Peyer's patch (tissue), 4 donors: ENCODE measurements around the gene SLC17A5.

Source experiments
- CTCF ChIP-seq, 6 experiments: fragments of 450-650 bp in 4 of 6; fragments of 200-600 bp in 2 of 6; sonication (generic) in 1 of 6; IDR thresholded peaks; one replicate each; pipeline ENCODE4 v1.5.1; 2017 to 2019; ENCODE audit warnings: antibody characterized with exemption in 6 of 6, mild to moderate bottlenecking in 3 of 6, moderate library complexity in 1 of 6
- POLR2A ChIP-seq, 2 donors: fragments of 450-650 bp; IDR thresholded peaks; one replicate each; pipeline ENCODE4 v1.5.1; 2017; ENCODE audit warnings: antibody characterized with exemption in 2 of 2, mild to moderate bottlenecking in 2 of 2, moderate library complexity in 2 of 2

GRCh38 chr6:73565767-73566485 lies 87.9 kb downstream of the SLC17A5 start:
- TF ChIP-seq CTCF (IDR thresholded peaks at IDR 0.05) (no peak), POLR2A (IDR thresholded peaks at IDR 0.05) (no peak)
